HG03520 (cell line): Measurements from ENCODE around the gene LTBP1.
"Not testable (repeated sequence)": the region's sequence is repeated elsewhere in the genome, so short reads cannot be mapped to it uniquely, and the experiment has no call there.

Experiments
- ATAC-seq: cut with Tn5 transposase; IDR thresholded peaks from one replicate; pipeline ENCODE4 v1.9.1; 2021; ENCODE audit warnings: mild to moderate bottlenecking, moderate library complexity; ENCODE audit not compliant: unreplicated experiment

LTBP1 gene, protein sequence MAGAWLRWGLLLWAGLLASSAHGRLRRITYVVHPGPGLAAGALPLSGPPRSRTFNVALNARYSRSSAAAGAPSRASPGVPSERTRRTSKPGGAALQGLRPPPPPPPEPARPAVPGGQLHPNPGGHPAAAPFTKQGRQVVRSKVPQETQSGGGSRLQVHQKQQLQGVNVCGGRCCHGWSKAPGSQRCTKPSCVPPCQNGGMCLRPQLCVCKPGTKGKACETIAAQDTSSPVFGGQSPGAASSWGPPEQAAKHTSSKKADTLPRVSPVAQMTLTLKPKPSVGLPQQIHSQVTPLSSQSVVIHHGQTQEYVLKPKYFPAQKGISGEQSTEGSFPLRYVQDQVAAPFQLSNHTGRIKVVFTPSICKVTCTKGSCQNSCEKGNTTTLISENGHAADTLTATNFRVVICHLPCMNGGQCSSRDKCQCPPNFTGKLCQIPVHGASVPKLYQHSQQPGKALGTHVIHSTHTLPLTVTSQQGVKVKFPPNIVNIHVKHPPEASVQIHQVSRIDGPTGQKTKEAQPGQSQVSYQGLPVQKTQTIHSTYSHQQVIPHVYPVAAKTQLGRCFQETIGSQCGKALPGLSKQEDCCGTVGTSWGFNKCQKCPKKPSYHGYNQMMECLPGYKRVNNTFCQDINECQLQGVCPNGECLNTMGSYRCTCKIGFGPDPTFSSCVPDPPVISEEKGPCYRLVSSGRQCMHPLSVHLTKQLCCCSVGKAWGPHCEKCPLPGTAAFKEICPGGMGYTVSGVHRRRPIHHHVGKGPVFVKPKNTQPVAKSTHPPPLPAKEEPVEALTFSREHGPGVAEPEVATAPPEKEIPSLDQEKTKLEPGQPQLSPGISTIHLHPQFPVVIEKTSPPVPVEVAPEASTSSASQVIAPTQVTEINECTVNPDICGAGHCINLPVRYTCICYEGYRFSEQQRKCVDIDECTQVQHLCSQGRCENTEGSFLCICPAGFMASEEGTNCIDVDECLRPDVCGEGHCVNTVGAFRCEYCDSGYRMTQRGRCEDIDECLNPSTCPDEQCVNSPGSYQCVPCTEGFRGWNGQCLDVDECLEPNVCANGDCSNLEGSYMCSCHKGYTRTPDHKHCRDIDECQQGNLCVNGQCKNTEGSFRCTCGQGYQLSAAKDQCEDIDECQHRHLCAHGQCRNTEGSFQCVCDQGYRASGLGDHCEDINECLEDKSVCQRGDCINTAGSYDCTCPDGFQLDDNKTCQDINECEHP (N-terminal part only)

DNA sequence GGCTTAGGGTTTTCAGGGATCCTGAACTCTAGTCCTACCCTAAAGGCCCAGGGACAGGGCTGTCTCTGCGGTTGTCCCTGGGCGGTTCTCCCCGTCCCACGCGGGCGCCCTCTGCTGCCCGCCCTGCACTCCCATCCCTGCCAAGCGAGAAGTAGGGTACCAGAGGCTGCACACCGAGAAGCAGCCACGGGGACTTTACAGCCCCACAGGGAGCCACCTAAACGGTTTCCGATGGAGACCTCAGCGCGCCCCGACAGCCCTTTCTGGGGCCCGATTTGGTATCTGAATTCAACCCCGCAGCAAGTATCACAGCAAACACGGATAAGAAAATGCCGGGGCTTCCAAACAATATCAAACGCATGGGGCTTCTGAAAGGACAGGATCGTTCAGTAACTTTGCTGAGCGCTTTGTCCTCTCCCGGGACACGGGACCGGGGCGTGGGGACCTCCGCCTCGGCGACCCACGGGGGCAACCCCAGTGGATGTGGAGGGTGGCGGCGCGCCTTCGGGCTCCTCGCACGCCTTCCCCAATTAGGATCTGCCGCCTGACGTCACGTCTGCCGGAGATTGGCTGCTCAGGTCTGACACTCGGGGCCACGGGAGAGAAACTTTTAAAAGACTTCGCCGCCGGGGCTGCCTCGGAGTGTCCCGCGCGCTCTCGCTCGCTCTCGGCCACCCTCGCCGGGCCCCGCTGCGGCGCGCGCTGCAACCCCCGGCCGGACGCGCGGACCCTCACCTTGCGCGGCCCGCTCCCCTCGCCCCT, at the start of gene LTBP1:
Gene LTBP1, plus strand, starts transcription at position 640 of the 762 bp plus-strand sequence. CDS start 372 bp downstream, outside the sequence.
- peak; percentile 56 for ATAC-seq

DNA sequence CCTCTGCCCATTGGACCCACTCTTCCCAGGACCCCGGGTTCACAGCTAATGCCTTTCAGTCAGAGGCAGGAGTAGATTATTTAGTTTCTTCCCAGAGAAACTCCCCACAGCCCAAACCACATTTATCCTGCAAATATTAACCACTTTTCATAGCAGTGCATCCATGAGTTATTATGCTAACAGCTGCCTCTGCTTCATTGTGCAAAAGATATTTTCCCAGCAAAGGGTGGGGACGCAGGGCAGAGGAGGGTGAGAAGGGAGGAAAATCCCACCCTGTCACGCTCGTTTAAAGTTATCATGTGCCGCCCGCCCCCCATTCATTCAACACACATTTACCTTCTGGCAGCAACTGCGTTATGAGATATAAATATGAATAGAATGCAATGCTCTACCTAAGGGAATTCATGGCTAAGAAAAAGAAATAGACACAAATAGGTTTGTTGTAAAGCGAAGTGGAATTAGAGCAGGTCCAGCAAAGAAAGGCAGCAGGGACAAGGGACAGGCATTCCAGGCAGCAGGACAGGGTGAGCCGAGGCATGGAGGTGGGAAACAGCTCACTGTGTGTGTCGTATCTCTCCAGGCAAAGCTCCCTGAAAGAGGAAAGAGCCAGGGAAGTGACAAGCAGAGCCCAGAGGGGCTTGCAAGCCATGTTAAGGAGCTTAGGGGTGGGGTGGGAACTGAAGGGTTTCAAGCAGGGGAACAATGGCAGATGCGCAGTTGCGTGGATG, 46.3 kb upstream of the LTBP1 start:
- ATAC-seq, result no peak

DNA sequence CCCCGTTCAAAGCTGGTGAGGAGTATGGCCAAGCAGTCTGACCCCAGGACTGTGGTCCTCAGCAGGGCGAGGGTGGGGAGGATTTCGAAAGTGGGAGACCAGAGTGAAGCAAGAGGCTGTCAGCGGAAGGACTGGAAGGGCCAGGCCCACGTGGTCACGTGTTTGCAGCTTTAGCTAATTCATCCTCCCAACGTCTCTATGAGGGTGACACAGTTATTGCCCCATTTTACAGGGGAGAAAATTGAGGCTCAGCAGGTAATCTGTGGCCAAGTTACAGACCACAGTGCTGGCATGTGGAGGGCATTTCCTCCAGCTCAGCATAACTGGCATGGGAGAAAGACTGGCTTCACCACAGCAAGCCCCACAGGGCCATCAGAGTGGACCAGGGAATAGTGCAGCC, 45.4 kb upstream of the LTBP1 start:
- ATAC-seq, result no peak

DNA sequence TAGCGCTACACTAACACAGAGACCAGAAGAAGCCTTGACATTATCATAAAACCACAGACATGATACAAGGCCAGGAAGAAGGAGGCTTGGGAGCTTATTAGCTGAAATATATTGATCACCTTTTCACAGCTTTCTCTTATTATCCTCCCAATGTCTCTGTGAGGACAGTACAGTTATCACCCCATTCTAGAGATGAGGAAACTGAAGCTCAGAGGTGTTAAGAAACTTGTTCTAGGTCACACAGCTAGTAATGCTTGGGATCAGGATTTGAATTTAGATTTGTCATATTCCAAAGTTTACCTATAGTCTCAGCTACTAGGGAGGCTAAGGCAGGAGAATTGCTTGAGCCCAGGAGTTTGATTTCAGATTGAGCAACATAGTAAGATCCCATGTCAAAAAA, 44.6 kb upstream of the LTBP1 start:
- ATAC-seq, result no peak

DNA sequence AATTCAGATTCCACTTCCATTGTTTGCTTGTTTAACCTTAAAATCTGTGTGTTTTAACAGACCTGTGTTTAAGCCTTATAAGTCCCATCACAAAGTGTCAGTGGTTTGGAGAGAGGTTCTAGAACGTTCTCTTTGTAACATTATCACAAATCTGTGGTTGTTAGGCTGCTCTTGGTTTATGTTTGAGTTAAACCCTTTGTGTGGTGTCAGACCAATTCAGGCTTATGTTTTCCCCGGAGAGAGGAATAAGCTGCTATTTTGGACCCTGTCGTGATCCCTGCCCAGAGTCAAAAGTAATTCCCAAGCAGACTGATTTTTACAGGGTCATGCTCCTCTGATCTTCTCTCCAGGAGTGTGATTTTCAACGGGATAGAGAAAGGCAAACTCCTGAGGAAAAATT, 43.8 kb upstream of the LTBP1 start:
- no peak for ATAC-seq

DNA sequence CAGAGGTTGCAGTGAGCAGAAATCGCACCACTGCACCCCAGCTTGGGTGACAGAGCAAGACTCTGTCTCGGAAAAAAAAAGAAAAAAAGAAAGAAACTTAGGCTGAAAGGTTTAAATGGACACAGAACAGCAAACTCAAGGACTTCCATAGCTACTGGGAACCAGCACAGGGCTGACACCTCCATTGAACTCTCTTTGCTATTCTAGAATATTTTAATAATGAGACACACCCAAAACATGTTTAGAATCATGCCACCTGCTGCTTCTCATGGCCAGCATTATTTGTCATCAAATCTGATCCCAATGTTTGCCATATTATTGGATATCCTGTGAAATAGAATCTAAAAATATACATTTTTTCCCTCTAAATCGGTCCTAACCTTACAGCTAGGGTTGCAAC, 42.7 kb upstream of the LTBP1 start:
- ATAC-seq, result no peak

DNA sequence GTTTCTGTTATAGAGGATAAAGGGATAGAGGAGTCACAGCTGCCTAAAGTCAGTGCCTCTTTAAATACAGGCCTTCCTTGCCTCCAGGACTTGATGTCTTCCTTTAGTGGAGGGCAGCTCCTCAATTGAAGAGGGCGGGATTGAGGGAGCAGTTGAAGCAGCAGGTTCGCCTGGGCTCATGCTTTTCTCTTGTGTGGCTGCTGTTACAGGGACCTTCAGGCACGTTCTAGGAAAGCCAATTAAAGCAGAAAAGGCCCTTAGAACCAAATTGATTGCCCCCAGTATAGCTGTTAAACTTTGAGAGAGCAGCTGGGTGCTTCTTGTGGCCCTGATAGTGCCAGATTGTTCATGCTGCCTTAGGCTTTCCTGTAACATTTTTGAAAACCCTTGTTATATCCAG, 42.0 kb upstream of the LTBP1 start:
- ATAC-seq, result no peak

DNA sequence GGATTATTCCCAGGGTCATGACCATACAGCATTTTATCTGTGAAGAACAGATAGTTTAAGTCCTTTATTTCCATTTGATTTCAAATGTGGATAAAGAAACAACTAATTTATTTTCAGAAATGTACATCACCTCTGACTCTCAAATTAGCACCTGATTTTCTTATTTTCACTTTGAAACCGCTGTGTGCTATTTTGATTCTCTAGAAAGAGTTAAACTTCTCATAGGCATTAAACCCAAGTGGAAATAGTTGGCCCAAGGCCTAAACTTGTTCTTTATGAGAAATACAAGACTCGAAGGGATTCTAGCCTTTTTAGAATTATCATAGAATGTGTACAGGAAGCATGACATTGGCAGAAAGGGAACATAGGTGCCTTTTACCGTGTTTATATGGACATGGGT, 41.5 kb upstream of the LTBP1 start:
- no peak for ATAC-seq

DNA sequence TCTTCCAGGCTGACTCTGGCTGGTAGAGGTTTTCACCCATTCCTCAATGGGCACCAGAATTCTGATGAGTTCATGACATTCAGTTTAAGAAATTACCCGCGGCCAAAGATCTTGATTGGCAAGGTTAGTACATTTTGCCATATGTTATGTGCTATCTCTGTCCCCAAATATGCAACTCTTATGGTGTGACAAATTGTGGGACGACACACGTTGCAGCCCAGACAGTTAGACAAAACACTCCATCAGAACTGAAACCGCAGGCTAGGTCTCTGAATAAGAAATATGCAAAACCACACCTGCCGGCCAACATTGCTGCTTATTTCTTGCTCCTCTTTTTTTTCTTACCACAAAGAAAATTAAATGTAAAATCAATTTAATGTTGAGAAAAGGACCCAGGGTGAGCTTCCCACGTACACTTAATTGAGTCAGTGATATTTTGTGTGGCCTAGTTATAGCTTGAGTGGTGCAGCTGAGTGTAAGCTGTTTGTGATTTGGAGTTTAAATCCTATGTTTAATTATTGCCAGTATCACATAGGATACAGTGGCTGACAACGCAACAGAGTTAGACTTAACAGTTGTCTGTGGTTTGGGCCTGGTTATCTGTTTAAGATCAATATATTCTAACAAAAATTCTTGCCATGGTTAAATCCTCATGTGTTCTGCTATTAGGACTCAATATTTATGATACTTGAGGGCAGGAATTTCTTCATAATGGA, 35.7 kb upstream of the LTBP1 start:
- peak; percentile 83 for ATAC-seq

DNA sequence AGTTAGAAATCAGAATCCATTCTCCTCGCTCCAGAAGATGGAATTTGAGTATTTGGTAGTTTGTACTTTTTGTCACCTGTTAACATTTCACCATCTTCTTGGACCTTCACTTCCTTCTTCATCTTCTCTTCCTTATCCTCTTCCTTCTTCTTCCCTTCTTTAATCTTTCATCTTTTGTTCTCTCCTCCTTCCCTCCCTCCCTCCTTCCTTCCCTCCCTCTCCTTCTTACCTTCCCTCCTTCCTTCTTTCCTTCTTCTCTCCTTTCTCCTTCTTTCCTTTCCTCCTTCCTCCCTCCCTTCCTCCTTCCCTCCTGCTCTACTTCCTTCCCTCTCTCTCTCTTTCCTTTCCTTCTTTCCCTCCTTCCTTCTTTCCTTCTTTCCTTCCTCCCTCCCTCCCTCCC, 31.1 kb upstream of the LTBP1 start:
- no peak for ATAC-seq

DNA sequence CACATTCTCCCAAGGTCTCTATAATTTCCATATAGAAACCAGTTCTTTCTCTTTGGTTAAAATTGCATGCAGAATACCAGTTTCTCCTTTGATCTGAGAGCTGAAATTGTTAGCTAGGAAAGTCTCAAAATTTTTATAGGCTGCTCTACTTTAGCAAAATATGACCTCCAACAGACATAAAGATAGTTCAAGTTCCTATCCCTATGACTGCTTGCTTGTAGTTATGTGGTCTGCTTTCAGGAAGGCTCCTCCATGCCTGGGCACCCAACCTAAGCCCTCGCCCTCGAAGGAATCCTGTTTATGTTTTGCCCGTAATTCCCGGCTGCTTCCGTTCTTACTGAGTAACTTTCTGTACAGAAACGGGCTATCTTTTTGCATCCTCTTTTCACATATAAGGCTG, 28.0 kb upstream of the LTBP1 start:
- ATAC-seq, result no peak

DNA sequence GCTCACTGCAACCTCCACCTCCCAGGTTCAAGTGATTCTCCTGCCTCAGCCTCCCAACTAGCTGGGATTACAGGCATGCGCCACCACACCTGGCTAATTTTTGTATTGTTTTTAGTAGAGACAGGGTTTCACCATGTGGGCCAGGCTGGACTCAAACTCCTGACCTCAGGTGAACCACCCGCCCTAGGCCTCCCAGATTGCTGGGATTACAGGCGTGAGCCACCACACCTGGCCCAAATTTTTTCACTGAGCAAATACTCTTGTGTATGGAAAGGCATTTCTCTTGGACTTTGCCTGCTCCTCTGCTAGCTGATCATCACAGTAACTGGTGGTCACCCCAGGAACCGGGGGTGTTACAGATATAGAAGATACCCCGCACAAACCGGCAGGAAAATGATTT, 26.9 kb upstream of the LTBP1 start:
- not testable (repeated sequence) for ATAC-seq

DNA sequence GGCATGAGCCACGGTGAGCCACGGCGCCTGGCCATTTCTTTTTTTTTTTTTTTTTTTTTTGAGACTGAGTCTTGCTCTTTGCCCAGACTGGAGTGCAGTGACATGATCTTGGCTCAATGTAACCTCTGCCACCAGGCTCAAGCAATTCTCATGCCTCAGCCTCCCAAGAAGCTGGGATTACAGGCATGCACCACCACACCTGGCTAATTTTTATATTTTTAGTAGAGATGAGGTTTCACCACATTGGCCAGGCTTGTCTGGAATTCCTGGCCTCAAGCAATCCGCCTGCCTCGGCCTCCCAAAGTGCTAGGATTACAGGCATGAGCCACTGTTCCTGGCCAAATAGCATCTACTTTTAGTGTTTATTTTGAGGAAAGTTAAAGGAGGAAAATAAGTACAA, 25.3 kb upstream of the LTBP1 start:
- not testable (repeated sequence) for ATAC-seq

DNA sequence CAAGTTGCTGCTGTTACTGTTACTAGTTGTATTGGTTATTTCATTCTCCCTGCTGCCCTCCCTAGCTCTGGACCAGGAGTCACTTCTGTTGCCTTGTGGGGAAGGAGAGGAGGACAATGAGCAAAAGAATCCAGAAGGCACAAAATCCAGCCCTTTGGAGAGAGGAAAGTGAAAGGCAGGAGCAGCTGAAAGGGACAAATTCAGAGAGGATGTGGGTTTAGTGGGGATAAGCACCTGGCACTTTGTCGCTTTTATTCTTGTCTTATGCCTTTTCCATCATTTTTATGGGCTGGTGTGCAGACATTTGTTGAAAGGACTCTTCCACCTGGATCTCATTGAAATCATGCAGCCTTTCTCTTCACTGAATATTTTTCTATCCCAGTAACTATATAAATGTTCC, 24.3 kb upstream of the LTBP1 start:
- no peak for ATAC-seq

DNA sequence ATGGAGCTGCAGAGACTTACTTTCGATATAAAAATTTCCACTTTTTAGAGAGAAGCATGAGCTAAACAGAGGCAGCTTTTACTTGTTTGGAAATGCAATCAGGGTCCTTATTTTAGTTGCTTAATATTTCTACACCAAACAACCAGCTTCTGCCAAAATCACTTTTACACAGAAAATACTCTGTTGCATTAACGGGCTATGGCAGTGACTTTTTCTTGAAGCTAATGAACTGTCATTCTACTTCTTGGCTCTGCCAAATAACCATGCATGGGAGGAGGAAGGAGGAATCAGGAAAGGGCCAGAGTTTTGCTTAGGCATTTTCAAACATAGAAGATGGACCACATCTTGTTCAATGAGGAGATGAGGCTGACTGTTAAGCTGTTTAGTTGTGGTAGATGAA, 23.6 kb upstream of the LTBP1 start:
- ATAC-seq, result no peak

DNA sequence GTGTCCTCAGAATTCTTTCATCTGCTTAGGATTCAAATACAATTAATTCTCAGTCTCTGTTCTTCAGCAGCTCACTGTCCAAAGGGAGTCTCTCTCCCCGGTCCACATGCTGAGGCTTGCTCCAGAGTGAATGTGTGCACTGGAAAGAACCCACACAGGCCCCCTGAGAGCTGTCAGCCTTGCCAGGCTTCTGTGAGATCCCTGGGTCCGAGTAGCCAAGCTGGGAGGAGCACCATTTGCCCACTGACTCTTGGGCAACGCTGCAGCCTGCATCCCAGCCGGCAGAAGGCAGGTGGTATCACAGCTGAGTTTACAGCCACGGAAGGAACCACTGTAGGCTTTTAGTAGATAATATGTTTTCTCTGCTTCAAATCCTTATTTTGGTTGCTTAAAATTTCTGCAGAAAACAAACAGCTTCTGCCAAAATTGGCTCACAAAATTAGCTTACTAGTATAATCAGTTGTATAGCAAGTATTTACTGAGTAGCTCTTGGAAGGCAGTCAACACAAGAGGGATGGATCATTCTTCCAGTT, 21.4 kb upstream of the LTBP1 start:
- ATAC-seq, result no peak

DNA sequence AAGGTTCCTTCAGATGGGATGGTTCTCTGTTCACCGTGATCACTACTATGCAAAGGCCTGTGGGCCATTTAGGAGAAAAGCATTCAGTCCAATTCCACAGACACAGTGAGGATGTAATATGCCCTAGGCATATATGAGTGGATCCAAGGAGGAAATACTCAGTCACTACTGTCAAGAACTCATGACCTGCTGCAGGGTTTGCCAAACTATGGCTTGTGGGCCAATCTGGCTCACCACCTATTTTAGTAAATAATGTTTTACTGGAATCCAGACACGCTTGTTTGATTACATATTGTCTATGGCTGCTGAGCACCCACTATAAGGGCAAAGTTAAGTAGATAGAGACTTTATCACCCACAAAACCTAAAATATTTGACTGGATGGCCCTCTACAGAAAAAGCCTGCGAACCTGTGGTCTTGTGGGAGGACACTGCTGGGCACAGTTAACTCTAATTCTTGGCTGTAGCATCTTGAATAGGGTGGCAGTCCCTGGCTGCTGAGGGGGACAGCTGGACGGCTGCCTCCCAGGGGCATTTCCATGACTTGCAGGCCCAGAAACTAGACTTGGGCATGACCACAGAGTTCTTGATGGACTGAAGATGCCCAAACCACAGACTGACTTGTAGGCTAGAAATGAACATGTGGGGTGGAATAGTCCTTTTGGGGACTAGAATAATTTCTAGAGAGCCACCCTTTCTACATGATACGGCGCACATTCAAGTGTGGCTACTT, 20.6 kb upstream of the LTBP1 start:
- no peak for ATAC-seq

DNA sequence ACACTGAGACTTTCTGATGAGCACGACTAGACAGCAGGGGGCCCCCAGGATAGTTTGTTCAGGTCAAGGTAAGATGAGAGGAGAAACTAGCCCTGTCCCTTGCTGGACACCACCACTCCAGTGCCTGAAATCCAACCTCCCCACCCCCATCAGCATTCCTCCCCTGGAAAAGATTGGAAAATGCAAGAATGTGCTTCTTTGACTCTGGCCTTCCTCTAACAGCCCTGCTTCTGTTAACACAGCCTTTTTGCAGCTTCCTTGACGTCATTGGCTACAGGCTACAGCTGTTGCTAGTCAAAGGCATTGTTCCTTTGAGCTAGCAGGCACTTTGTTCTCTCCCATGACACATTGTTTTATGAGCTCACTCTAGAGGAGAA, 20.1 kb upstream of the LTBP1 start:
- ATAC-seq, result no peak
